NCI-H2081 treated with DMSO at 0.1 percent for 48 hours (cell line): ENCODE data around the gene CTDNEP1.

Experiments
- DNase-seq: peaks from one replicate; lab custom pipeline; 2025; lab: John Stamatoyannopoulos, UW

CTDNEP1 gene

DNA sequence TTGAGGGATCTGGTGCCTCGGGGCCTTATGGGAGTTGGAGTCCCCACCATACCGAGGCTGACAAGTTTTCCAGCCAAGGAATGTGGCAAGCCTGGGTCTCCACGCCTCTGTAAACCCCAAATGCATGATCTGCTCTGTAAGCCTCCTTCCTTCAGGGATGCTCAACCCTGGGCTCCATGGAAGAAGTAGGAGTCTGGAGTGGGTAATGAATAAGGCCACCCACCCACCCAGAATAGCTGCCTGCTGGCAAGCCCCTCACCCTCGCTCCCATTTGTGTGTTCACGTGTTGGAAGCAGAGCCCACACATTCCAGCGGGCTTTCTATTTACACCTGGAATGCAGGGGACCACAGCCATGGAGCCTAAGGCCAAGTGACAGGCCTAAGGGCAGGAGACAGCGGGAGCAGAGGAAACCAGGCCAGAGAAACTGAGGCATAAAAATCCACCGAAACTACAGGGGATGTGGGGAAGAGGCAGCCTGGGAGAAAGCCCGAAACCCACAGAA is 36.3 kb downstream of the CTDNEP1 start:
- no peak for DNase-seq

- peak; percentile 76 for DNase-seq
Observed at GRCh38 chr17:7214300-7215135, 37.0 kb downstream of the CTDNEP1 start.

DNA sequence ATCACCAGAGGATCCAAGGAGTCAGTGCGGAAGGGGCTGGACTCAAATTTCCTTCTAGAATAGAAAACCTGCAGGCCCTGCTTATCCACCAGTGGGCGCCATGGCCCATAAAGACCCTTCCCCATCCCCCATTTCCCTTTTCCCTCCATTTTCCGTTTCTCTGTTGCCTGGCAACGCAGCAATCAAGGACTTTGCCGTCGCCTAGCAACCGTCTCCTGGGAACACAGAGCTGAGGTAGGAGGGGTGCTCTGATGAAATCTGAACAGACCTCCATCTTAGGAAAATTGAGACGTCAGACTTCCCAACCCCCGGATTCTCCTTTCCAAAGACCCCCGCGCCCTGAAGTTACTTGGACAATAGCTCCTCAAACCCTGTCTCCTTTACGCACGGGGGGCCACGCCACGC is 37.6 kb downstream of the CTDNEP1 start:
- peak; percentile 74 for DNase-seq

GRCh38 chr17:7211491-7212273 is 39.9 kb downstream of the CTDNEP1 start:
- DNase-seq: no peak

DNA sequence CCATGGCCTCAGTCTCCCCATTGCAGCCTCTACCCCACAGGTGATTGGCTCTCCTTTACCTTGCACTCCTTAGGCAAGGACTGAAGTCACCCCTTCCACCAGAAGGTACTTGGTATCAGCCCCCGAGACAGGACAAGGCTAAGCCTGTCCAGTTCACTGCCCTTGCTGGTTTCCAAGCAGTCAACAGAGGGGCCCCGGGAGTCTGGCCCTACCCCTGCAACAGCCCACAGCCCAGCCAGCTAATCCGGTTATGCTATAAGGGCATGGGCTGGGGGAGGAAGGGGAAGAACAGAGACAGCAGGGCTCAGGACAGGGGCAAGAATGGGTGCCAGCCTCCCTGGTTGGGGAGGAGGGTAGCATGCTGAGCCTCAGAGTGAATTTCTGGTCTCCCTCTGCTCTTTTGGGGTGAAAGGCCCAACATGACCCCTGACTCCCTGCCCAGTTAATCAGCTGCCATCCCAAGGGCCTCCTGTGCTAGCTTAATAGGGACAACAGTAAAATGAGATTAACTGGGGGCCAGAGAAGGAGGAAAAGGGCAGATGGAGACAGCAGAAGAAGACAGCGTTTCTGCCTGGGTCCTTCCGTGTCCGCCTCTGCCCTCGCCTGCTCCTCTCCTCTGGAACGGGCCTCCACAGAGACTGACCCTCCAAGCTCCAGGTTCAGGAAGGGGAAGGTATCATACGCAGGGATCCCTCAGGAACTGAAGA is 42.6 kb downstream of the CTDNEP1 start:
- no peak for DNase-seq

- DNase-seq: no peak
Observed at GRCh38 chr17:7208027-7208571, 43.4 kb downstream of the CTDNEP1 start.

GRCh38 chr17:7207120-7208001 is 44.2 kb downstream of the CTDNEP1 start:
- DNase-seq: no peak

GRCh38 chr17:7205561-7205960 is 46.0 kb downstream of the CTDNEP1 start:
- DNase-seq: no peak

DNA sequence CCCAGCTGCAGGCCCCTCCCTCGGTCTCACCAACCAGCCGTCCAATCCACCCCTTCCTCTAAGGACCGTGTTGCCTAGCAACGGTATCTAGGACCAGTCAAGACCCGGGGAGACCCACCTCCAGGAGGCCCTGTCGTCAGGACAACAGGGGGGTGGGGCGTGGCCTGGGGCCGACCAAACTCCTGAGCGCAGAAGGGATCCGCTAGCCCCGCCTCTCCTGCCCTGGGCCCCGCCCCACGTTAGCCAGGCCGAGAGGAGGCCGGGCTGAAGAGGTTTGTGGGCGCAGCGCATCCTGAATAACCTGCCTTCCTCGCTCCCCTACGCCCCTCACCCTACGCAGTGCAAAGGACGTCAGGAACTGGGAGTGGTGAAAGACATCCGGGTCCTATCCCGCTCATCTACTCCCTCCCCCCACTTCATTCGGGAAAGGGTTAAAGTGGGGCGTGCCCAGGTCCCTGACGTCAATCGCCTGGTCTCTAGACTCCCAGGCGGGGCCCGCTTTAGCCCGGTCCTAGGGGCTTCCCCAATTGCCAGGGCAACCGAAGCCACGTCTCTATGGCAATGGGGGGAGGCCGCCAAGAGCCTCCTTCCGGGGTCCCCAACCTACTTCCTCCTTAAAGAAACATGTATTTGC is 46.6 kb downstream of the CTDNEP1 start:
- DNase-seq: no peak

GRCh38 chr17:7204336-7204735 is 47.2 kb downstream of the CTDNEP1 start:
- DNase-seq: no peak

GRCh38 chr17:7203391-7203790 is 48.1 kb downstream of the CTDNEP1 start:
- no peak for DNase-seq

DNA sequence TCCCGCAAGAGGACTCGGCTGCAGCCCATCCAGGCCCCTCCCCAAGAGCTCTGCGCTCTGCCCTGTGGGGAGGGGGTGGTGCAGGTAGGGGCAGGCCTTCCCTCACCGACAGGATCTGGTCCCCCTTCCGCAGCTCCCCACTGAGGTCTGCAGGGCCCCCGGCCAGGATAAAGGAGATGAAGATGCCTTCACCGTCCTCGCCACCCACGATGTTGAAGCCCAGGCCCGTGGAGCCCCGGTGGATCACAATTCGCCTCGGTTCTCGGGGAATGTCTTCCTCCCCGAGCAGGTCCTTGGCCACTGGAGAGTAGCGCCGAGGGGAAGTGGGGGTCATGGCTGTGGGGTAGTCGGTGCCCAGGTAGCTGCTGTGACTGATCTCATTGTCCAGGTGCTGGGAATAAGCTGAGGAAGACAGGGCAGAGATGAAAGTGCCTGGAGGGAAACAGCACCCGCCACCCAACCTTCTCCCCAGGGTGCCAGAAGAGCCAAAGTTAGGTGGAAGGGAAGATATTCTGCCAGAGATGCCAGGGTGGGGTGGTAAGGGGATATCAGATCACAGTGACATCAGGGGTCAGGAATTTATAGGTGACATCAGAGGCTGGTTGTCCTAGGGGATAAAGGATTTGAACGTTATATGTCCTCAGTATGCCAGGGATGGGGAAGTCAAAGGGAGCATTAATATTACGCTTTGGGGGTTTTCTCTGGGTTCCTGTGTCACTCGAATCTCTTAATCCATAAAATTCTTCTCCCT is 54.7 kb downstream of the CTDNEP1 start:
- no peak for DNase-seq

DNA sequence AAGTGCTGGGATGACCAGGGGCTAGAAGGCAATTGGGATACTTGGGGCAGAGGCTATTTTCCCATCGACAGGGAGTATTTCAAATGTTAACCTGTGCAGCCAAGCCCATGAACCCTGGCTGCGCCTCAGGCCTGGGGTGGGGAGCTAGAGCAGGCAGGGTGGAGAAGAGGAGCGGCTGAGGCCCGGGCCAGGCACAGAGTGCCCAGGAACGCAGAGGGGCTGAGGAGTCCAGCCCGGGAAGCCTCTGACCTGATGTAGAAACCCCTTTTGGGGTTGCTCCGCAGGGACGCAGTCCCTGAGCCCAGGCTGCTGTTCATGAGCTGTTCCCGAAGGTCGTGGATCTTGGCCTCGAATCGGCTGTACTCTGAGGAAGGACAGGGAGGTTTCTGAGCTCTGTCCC is 55.6 kb downstream of the CTDNEP1 start:
- DNase-seq: no peak
